ENCODE results near the gene GLE1. TPM values are rescaled to one million over a fixed set of nuclear protein-coding genes. Genes with fewer than 3 reads are reported as not detected.

Gene GLE1, protein sequence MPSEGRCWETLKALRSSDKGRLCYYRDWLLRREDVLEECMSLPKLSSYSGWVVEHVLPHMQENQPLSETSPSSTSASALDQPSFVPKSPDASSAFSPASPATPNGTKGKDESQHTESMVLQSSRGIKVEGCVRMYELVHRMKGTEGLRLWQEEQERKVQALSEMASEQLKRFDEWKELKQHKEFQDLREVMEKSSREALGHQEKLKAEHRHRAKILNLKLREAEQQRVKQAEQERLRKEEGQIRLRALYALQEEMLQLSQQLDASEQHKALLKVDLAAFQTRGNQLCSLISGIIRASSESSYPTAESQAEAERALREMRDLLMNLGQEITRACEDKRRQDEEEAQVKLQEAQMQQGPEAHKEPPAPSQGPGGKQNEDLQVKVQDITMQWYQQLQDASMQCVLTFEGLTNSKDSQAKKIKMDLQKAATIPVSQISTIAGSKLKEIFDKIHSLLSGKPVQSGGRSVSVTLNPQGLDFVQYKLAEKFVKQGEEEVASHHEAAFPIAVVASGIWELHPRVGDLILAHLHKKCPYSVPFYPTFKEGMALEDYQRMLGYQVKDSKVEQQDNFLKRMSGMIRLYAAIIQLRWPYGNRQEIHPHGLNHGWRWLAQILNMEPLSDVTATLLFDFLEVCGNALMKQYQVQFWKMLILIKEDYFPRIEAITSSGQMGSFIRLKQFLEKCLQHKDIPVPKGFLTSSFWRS
- total RNA-seq = 19.0 TPM
- long read RNA-seq, transcript GLE1-201 (16 exons, 3,321 nt) = major isoform, 32 of 40 reads
- long read RNA-seq, partial matches to known transcripts = 3 of 40 reads
- long read RNA-seq, other reads (novel, unspliced or antisense) = 4 of 40 reads

DNA sequence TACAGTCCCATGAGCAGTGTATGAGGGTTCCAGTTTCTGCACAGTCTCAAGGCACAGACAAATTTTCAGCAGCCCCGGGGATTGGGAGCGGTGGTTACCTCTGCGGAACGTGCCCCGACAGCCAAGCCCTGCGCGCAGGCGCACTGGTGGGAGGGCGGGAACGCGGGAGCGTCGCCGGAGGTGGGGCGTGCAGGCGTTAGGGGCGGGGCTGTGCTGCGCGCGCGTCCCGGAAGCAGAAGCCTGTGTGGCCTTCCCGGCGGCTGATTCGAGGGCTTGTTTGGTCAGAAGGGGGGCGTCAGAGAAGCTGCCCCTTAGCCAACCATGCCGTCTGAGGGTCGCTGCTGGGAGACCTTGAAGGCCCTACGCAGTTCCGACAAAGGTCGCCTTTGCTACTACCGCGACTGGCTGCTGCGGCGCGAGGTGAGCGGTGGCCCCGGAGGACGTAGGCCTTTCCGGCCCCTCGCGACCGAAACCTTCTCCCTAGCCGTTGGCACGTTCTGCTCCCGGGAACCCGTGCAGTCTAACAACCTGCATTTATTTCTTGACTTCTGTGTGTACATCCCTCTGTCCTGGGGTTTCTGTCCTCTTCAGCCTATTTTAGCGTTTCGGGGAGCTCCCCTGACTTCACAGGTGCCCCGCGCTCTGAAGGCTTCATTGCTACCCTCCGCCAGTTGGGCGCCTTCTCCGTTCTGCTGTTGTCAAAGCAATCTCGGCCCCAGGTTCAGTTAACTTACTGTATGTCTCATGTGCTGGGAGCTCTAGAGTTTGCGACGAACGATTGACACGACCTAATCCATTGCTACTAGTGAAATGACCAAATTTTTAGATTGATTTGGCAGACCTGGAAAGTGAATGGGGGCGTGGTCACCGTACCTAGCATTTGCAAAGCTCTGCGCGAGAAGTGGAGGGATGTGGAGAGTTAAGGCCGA is at the start of gene GLE1:
Gene GLE1 (plus strand): TSS at position 235 of the 929 bp plus-strand sequence. CDS start 87 bp downstream, at position 322.
- peak; percentile 99 for DNase-seq (ENCODE audit: low spot score)

DNA sequence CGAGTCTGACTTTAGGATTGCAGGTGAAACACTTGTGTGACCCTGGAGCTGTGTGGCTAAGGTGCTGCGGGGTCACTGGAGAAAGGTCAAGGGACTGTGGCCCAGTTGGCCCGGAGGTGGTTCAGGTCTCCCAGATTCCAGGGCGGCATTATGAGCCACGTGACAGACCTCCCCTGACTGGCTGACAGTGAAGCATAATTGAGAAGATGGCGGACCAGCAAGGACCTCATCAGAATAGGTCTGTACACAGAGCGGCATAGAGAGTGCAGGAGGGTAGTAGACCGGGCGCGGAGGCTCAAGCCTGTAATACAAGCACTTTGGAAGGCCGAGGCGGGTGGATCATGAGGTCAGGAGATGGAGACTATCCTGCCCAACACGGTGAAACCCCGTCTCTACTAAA is 49.5 kb upstream of the GLE1 start:
- DNase-seq (ENCODE audit: low spot score) = no peak

DNA sequence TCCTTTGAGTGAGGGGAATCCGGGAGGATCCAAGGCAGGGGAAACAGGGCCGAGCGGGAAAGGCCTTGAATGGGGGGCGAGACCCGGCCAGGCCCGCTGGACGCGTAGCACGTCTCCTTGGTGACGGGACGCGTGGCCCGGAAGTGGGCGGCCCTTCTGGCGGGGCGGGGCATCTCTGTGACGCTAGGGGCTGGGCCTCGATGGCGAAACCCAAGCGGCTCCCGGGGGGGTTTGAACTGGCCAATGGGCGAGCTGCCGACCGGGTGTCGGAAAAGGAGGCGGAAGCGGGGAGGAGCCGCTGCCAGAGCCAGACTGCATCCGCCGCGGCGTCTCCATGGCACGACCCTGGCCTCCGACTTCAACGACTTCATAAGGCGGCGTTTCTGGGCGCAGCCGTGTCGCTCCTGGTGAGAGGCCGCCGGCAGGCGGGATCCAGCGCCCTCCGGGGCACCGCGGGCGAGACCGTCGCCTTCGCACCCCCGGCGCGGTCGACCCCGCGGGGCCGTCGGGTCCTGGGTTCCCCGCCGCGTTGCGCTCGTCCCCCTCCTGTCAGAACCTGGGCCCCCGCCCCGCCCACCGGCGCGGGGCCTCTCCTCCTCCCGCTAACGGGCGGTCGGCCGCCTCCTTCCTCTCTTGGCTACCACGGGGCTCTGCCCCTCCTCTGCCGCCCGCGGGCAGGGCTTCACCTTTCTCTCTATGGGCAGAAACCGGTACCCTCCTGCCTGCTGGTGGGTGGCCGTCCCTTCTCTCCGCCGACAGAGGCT is 48.5 kb upstream of the GLE1 start, which contains the start of gene ODF2:
Gene ODF2 (plus strand): TSS at position 158 of the 764 bp plus-strand sequence. CDS start 86 bp downstream, at position 244.
- peak; percentile 99 for DNase-seq (ENCODE audit: low spot score)

DNA sequence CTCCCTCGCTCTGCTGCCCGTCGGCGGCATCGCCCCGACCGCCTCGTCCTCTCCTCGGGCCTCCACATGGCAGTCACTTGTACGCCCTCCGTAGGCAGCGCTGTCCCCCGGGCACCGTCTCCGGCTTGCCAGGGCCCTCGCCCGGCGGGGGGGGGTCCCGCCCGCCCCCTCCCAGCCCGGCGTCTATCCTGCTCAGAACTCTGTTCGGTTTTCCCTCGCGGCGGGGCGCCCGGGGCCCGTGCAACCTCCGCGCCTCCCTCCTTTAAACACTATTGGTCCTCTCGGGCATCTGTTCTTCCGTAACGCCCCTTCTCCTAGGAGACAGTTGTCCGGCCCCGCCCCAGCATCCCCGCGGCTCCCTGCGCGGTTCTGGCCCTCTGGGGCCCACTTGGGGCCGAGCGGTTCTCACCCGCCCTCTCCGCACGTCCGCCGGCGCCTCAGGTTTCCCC is 47.9 kb upstream of the GLE1 start:
- DNase-seq (ENCODE audit: low spot score) = no peak

DNA sequence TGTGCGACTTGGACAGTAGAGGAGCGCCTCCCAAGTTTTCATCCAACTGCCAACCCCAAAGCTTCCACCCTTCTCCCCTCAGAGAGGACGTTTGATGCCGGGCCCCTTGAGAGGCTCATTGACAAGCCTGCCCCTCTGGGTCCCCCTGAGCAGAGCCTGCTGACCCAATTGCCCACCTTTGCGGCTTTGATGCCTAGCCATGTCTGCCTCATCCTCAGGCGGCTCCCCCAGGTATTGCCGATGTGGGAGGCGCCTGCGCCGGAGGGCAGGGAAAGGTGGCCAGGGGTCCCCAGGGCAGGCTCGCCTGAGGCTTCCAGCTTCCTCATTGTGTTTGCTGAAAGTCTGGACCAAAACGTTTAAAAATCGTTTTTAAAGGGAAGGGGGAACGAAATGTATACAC is 47.3 kb upstream of the GLE1 start:
- DNase-seq (ENCODE audit: low spot score) = no peak

DNA sequence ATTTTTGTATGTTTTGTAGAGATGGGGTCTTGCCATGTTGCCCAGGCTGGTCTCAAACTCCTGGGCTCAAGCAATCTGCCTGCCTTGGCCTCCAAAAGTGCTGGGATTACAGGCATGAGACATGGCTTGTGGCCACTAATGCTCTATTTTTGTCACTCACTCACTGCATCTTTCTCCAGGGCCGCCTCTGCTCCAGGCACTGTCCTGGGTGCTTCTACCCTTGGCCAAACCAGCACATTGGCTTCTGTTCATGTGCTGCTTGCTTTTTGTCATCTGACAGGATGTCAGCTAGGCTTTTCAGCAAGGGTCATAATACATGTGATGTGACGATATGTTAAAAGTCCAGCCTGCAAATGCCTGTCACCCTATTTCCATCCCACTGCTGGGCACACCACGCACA is 45.5 kb upstream of the GLE1 start:
- DNase-seq (ENCODE audit: low spot score) = no peak

DNA sequence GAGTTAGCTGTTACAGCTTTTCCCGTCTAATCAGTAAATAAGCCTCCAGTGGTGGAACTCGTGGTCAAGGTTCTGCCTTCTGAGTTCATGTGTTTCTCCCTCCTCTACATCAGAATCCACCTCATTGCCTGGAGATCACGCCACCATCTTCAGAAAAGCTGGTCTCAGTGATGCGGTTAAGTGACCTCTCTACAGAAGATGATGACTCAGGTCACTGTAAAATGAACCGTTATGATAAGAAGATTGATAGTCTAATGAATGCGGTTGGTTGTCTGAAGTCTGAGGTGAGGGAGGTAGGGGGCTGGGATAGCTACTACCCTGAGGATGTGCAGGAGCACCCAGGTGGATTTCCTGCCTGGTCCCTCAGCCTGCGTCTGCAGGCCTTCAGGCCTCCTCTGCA is 35.4 kb upstream of the GLE1 start:
- no peak for DNase-seq (ENCODE audit: low spot score)

DNA sequence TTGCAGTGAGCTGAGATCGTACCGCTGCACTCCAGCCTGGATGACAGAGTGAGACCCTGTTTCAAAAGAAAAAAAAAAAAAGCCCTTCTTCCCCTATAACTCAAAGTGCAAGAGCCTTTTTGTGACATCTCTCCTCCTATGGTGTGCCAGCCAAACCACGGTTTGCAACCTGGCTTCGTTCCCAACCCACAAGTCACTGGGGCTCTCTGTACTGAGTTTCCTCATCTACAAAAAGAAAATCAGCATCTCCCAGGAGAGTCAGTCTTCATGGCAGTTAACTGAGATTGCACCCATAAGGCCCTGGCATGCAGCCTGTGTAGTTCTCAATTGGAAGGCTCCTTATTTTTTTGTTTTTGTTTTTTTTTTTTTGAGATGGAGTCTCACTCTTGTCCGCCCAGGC is 34.0 kb upstream of the GLE1 start:
- no peak for DNase-seq (ENCODE audit: low spot score)

DNA sequence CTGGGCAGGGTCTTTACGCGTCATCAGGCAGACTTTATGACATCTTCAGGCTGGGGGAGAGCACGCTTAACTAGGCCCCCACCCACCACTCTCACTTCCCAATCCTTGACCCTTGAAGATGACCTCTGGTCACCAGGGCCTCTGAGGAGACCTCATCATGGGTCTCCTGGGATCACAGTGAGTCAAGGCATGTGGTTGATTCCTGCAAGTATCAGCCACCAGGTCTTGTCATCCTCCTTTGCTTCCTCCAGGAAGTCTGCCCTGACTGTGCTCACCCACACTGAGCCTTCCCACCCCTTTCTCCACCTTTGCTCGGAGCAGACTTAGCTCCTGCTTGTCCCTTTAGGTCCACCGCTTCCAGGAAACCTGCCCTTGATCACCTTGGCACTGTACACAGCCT is 31.4 kb upstream of the GLE1 start:
- no peak for DNase-seq (ENCODE audit: low spot score)

DNA sequence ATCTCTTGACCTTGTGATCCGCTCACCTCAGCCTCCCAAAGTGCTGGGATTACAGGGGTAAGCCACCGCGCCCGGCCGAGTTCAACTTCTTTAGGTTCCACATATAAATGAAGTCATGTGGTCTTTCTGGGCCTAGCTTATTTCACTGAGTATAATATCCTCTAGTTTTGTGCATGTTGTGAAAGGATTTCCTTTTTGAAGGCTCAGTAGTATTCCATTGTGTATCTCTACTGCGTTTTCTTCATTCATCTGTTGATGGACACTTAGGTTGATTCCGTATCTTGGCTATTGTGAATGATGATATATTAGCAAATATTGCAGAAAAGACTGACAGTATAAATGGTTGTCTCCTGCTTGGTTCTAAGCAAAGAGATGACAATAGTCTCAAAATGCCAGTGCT is 28.7 kb upstream of the GLE1 start:
- DNase-seq (ENCODE audit: low spot score) = no peak

DNA sequence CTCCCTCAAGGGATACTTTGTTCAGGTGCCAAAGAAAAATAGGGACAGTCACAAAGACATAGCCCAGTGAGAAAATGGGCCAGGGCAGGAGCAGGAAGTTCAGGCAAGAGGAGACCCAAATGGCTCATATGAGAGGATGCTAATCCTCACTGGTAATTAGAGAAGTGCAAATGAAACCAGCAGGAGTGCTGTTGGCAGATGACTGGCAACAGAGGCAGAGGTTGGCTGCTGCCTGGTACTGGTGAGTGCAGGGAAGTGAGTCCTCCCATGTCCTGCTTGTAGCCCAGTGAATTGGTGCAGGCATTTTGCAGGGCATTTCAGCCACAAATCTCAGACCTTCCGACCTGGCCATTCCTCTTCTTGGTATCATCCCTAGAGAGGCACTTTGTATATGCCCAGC is 25.3 kb upstream of the GLE1 start:
- DNase-seq (ENCODE audit: low spot score) = no peak

DNA sequence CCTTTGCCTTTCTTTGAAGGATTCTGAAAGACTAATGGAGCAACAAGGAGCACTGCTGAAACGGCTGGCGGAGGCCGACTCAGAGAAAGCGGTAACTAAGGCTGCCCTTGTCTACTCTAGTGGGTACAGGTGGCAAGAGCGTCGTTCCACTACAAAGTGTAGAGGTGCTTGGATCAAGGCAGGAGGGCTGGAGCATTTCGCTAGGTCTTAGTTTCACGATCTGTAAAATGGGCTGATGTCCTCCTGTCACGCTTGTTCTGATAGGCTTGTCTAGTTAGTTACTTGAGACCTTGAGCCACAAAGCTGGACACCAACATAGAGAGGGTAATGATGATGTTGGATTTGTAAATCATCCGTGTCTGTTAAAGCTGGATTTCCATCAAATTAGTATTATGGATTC is 23.0 kb upstream of the GLE1 start:
- no peak for DNase-seq (ENCODE audit: low spot score)

DNA sequence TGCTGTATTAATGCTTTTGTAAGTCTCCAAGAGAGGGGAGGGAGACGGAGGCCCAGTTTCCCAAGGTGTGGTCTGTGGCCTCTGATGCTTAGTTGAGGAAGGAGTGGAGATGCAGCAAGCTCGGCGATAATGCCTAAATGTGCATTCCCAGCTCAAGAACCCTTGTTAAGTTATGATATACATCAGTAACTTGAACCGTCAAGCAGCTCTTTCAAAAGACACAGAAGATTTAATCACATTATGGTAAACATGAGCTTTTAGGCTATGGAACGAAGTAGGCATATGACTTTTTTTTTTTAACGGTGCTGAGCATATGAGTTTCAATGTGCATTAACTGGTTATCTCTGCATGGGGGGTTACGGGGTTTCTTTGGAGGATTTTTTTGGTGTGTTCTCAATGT is 22.3 kb upstream of the GLE1 start:
- no peak for DNase-seq (ENCODE audit: low spot score)

DNA sequence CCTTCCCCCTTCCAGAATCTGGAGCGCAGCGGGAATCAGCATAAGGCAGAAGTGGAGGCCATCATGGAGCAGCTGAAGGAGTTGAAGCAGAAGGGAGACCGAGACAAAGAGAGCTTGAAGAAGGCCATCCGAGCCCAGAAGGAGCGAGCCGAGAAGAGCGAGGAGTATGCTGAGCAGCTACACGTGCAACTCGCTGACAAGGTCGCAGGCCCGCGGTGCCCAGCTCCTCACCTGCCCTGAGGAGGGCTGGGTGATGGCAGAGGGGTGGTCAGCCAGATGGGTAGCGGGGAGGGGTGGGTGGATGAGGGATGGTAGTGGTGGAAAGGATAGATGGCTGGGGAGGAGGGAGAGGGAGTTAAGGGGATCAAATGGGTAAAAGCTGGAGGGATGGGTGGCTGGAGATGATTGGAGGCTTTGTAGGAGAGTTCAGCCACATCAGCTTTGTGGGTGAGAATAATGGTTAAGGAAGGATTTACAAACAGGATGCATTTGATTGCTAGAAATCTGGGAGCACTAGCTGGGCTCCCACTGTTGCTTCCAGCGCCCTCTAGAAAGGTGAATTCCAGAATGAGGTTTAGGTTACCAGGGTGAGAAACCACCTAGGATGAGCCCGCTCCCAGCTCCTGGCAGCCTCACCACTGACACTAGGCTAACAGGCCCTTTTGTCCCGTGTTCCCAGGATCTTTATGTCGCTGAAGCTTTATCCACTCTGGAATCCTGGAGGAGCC is 19.7 kb upstream of the GLE1 start:
- no peak for DNase-seq (ENCODE audit: low spot score)

DNA sequence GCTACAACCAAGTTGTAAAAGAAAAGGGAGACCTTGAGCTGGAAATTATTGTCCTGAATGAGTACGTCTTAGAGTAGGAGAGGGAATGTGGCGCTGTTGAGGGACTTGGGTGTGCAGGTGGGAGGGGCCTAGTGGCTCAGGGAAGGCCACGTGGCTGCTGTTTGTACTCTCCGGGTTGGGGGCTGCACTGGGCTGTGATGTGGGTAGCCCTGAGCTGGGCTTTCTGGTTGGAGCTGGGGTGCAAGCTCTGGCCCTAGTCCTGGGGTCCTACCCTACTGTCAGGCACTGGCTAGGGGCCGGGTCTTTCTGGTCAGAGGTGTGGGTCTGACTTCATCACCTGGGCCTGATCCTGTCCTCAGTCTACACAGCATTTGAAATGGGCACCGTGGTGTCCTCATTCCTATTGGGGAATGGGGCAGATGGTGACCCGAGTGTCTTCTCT is 19.1 kb upstream of the GLE1 start:
- no peak for DNase-seq (ENCODE audit: low spot score)

DNA sequence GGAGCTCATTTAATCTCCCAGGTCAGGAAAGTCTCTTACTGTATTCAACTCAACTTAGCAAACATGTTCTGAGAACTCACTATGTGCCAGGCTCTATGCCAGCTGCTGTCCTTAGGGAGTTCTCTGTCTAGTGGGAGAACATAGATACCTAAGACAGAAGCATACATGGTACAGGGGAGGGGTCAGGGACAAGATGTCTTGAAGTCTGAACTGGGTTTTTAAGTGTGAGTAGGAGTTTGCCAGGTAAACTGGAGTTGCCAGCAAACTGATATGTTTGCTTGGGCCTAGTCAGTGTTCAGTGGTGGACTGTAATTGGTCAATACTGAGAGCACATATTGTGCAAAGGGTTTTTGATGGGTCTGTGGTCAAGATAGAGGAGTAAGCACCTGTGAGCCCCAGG is 18.3 kb upstream of the GLE1 start:
- DNase-seq (ENCODE audit: low spot score) = no peak

DNA sequence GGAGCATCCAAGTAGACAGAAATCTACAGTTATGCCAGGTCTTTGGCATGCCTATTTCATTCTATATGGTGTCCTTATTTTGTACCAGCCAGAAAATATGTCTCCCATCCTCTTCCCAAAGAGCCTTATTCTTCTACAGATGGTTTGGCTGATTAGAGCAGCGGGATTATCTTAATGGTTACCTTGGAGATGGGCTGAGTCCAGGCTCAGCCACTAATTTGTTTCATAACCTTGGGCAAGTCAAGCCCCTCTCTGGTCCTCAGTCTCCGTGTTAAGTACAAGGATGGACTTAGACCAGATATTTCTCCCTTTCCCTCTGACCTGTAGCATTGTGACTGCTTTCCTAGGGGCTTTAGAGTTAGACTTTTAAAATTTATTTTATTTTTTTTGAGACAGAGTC is 11.1 kb upstream of the GLE1 start:
- DNase-seq (ENCODE audit: low spot score) = no peak

DNA sequence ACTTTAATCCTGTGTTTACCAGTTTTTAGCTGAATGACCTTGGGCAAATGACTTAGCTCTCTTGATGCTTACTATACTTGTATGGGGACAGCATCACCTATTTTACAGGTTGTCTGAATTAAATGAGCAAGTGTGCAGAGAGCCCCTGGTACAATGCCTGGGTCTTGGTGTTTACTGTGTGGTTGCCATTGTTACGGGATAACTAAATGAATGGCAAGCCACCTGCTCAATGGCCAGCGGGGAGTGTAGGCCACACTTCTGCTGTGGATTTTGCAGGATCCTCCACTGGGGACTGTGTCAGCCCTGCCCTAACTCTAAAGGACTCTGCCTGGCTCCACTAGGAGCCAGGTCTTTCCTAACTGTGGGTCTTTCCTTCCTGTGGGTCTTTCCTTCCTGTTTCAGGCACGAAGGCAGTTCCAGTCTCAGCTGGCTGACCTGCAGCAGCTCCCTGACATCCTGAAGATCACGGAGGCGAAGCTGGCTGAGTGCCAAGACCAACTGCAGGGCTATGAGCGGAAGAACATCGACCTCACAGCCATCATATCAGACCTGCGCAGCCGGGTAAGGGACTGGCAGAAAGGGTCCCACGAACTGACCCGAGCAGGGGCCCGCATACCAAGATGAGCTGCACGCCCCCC is 10.3 kb upstream of the GLE1 start:
- DNase-seq (ENCODE audit: low spot score) = peak; percentile 91

DNA sequence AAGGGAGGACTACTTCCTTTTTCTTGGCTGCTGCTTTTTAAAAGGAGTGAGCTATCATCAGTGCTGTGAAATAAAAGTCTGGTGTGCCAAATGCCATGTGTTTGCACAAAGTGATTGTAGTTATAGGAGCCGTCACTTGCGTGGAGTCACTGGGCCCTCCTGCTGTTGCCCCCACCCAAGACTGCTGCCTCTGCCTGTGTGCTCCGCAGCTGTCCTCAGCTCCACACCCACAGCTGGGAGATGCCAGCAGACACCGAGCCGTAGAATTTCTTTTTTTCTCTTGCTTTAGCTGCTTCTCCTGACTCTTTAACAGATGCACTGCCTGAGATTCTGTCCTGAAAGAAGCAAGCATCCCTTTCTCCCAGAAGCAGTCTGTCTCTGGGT is 9.8 kb upstream of the GLE1 start:
- DNase-seq (ENCODE audit: low spot score) = no peak
